GM12878 (cell line): ENCODE measurements around the gene RFC4. TPM values are rescaled to one million over a fixed set of nuclear protein-coding genes. Genes with fewer than 3 reads are reported as not detected.

Experiments used
- ATF7 ChIP-seq: fragments of 450-650 bp; IDR thresholded peaks from 2 replicates; pipeline ENCODE4 v1.6.1; 2016; ENCODE audit warnings: low read depth, mild to moderate bottlenecking
- CBX3 ChIP-seq: fragments of 200-600 bp; sonication (generic); IDR thresholded peaks from 2 replicates; pipeline ENCODE4 v1.6.1; 2016; ENCODE audit warnings: low read depth, borderline replicate concordance
- CHD1 ChIP-seq: IDR thresholded peaks from 2 replicates; pipeline ENCODE4 v1.6.1; 2012; ENCODE audit warnings: low read depth, low read length, improper control_type of control experiment
- CHD2 ChIP-seq: IDR thresholded peaks from 2 replicates; pipeline ENCODE4 v1.6.1; 2011; ENCODE audit warnings: low read depth, low read length, improper control_type of control experiment, borderline replicate concordance
- ESRRA ChIP-seq: IDR thresholded peaks from 2 replicates; pipeline ENCODE4 v1.6.1; 2012; ENCODE audit warnings: mild to moderate bottlenecking, low read length, improper control_type of control experiment
- FOXK2 ChIP-seq: fragments of 450-650 bp; IDR thresholded peaks from 2 replicates; pipeline ENCODE4 v1.6.1; 2017; ENCODE audit warnings: mild to moderate bottlenecking, moderate library complexity
- HCFC1 ChIP-seq: fragments of 150-350 bp; IDR thresholded peaks from 2 replicates; pipeline ENCODE4 v1.6.1; 2014; ENCODE audit warnings: low read length
- HDAC6 ChIP-seq: fragments of 200-600 bp; sonication (generic); IDR thresholded peaks from one replicate; pipeline ENCODE4 v1.8.0; 2017; ENCODE audit warnings: antibody characterized with exemption; ENCODE audit not compliant: unreplicated experiment
- NFYA ChIP-seq: IDR thresholded peaks from 2 replicates; pipeline ENCODE4 v1.6.1; 2011; ENCODE audit warnings: low read depth, mild to moderate bottlenecking, low read length, improper control_type of control experiment, borderline replicate concordance
- NFYB ChIP-seq: IDR thresholded peaks from 2 replicates; pipeline ENCODE4 v1.6.1; 2011; ENCODE audit warnings: low read depth, mild to moderate bottlenecking, low read length, improper control_type of control experiment, moderate library complexity; ENCODE audit not compliant: insufficient read depth
- PML ChIP-seq: IDR thresholded peaks from 2 replicates; pipeline ENCODE4 v1.6.1; 2012; ENCODE audit warnings: low read length, inconsistent platforms
- POU2F2 ChIP-seq: IDR thresholded peaks from 3 replicates; pipeline ENCODE4 v1.6.1; 2011; ENCODE audit warnings: low read depth, mild to moderate bottlenecking, low read length, borderline replicate concordance
- RB1 ChIP-seq: fragments of 450-650 bp; formaldehyde crosslinking; IDR thresholded peaks from 2 replicates; pipeline ENCODE4 v1.6.1; 2017; ENCODE audit warnings: mild to moderate bottlenecking, borderline replicate concordance
- SIN3A ChIP-seq: IDR thresholded peaks from 2 replicates; pipeline ENCODE4 v1.6.1; 2012; ENCODE audit warnings: low read depth, low read length, improper control_type of control experiment
- STAT3 ChIP-seq: IDR thresholded peaks from 2 replicates; pipeline ENCODE4 v1.6.1; 2011; ENCODE audit warnings: low read depth, low read length, improper control_type of control experiment
- TBL1XR1 ChIP-seq: IDR thresholded peaks from 2 replicates; pipeline ENCODE4 v1.6.1; 2012; ENCODE audit warnings: low read depth, low read length, improper control_type of control experiment
- ZNF622 ChIP-seq: fragments of 450-650 bp; IDR thresholded peaks from 2 replicates; pipeline ENCODE4 v1.6.1; 2017; ENCODE audit warnings: mild to moderate bottlenecking, inconsistent platforms
- polyA plus RNA-seq, 11 experiments: library from polyadenylated mRNA; depleted of rRNA in 4 of 11; unstranded in 6 of 11; stranded (reverse) in 5 of 11; fragments of >200 nt; fragmentation: Nextera tagmentation in 4 of 11; fragmentation: Illumina TruSeq in 1 of 11; extraction: Ambion mirVana in 4 of 11; extraction: Trizol in 1 of 11; gene quantifications; 1 replicate in 1 of 11; 2 replicates in 10 of 11; pipeline versions ENCODE4 v1.2.1 to v1.2.3, GENCODE V29; 2011 to 2016; ENCODE audit warnings: inconsistent platforms in 2 of 11, missing spikeins in 2 of 11, low read depth in 1 of 11
- total RNA-seq, 4 experiments: library from RNA; depleted of rRNA in 3 of 4; stranded (reverse); fragments of >200 nt in 3 of 4; fragmentation: Illumina TruSeq in 1 of 4; extraction: Trizol in 1 of 4; gene quantifications; 2 replicates each; pipeline versions ENCODE4 v1.2.1 to v1.2.3, GENCODE V29; 2013 to 2021
- TF ChIP-seq, protein P1 (sequence below): IDR thresholded peaks from 2 replicates; pipeline ENCODE4 v1.6.1; 2011; ENCODE audit warnings: low read depth, low read length, improper control_type of control experiment, borderline replicate concordance
- TF ChIP-seq, protein P2 (sequence below): IDR thresholded peaks from 2 replicates; pipeline ENCODE4 v1.6.1; 2012; ENCODE audit warnings: low read depth, low read length, improper control_type of control experiment
- TF ChIP-seq, protein P3 (sequence below): fragments of 450-650 bp; IDR thresholded peaks from 2 replicates; pipeline ENCODE4 v1.6.1; 2016; ENCODE audit warnings: mild to moderate bottlenecking, moderate library complexity, borderline replicate concordance
- TF ChIP-seq, protein P4 (sequence below): fragments of 450-650 bp; formaldehyde crosslinking; IDR thresholded peaks from 2 replicates; pipeline ENCODE4 v1.4.0; 2020; ENCODE audit warnings: mild to moderate bottlenecking, moderate library complexity

Gene RFC4
- total and polyA plus RNA-seq, 10 of the 15 experiments (the other 5 are each of a cell fraction or from before 2014, with no cell fraction given) = 49.1 to 144 (median 112) TPM

DNA sequence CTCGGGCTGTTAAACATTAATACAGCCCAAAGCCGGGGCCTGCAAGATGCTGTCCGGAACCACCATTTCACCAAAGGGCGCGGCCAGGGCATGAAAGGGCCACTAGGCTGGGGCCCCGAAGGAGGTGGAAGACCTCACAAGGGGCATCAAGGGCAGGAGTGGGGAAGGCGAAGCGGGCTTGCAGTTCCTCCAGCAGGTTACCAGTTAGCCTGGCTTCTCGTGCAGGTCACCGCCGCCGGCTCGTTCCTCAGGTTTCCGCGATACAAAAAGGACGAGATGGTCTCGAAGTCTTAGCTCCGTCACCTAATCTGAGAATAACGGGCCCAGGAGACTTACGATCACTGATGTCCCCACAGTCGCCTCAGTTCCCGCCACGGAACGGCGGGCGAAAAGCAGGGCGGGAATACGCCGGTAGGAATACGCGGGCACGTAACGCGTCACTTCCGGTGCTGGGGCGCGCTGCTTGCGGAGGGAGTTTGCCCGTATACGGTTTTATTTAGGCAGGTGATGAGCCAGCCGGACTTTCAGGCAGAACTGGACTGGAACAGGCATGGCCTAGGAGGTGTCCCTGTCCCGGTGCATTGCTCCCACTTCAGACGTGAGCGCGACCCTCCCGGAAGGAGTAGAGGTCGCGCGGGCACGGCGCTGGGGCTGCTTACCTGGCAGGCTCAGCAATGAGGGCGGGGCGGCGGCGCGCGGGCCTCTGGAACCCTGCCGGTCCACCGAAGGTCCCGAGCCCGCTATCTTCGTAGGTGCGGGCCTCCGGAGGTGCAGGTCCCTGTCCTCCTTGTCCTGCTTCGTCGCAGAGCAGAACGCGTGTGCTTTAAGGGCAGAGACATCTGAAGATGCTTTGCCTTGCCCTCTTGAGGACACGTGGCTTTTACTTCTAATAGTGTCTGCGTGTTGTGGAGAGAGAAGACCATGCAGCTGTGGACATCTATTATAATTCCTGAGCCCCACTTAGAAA lies at the start of gene RFC4 (continued):
- TF ChIP-seq, protein P1, sequence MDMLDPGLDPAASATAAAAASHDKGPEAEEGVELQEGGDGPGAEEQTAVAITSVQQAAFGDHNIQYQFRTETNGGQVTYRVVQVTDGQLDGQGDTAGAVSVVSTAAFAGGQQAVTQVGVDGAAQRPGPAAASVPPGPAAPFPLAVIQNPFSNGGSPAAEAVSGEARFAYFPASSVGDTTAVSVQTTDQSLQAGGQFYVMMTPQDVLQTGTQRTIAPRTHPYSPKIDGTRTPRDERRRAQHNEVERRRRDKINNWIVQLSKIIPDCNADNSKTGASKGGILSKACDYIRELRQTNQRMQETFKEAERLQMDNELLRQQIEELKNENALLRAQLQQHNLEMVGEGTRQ = no peak; the same call in 1 of the 2 replicates
- no peak for TF ChIP-seq NFYB
- TF ChIP-seq CBX3 = no peak
- TF ChIP-seq, protein P2, sequence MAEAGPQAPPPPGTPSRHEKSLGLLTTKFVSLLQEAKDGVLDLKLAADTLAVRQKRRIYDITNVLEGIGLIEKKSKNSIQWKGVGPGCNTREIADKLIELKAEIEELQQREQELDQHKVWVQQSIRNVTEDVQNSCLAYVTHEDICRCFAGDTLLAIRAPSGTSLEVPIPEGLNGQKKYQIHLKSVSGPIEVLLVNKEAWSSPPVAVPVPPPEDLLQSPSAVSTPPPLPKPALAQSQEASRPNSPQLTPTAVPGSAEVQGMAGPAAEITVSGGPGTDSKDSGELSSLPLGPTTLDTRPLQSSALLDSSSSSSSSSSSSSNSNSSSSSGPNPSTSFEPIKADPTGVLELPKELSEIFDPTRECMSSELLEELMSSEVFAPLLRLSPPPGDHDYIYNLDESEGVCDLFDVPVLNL = peak; percentile 94
- TF ChIP-seq HCFC1 = peak; percentile 50
- no peak for TF ChIP-seq CHD2
- peak; percentile 99 for TF ChIP-seq RB1
- peak; percentile 64 for TF ChIP-seq PML
- TF ChIP-seq, protein P3, sequence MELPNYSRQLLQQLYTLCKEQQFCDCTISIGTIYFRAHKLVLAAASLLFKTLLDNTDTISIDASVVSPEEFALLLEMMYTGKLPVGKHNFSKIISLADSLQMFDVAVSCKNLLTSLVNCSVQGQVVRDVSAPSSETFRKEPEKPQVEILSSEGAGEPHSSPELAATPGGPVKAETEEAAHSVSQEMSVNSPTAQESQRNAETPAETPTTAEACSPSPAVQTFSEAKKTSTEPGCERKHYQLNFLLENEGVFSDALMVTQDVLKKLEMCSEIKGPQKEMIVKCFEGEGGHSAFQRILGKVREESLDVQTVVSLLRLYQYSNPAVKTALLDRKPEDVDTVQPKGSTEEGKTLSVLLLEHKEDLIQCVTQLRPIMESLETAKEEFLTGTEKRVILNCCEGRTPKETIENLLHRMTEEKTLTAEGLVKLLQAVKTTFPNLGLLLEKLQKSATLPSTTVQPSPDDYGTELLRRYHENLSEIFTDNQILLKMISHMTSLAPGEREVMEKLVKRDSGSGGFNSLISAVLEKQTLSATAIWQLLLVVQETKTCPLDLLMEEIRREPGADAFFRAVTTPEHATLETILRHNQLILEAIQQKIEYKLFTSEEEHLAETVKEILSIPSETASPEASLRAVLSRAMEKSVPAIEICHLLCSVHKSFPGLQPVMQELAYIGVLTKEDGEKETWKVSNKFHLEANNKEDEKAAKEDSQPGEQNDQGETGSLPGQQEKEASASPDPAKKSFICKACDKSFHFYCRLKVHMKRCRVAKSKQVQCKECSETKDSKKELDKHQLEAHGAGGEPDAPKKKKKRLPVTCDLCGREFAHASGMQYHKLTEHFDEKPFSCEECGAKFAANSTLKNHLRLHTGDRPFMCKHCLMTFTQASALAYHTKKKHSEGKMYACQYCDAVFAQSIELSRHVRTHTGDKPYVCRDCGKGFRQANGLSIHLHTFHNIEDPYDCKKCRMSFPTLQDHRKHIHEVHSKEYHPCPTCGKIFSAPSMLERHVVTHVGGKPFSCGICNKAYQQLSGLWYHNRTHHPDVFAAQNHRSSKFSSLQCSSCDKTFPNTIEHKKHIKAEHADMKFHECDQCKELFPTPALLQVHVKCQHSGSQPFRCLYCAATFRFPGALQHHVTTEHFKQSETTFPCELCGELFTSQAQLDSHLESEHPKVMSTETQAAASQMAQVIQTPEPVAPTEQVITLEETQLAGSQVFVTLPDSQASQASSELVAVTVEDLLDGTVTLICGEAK = peak; percentile 93
- TF ChIP-seq ESRRA = no peak
- no peak for TF ChIP-seq ATF7
- TF ChIP-seq HDAC6 = peak; percentile 33
- peak; percentile 81 for TF ChIP-seq POU2F2
- no peak for TF ChIP-seq CHD1
- no peak for TF ChIP-seq NFYA
- no peak for TF ChIP-seq FOXK2
- TF ChIP-seq, protein P4, sequence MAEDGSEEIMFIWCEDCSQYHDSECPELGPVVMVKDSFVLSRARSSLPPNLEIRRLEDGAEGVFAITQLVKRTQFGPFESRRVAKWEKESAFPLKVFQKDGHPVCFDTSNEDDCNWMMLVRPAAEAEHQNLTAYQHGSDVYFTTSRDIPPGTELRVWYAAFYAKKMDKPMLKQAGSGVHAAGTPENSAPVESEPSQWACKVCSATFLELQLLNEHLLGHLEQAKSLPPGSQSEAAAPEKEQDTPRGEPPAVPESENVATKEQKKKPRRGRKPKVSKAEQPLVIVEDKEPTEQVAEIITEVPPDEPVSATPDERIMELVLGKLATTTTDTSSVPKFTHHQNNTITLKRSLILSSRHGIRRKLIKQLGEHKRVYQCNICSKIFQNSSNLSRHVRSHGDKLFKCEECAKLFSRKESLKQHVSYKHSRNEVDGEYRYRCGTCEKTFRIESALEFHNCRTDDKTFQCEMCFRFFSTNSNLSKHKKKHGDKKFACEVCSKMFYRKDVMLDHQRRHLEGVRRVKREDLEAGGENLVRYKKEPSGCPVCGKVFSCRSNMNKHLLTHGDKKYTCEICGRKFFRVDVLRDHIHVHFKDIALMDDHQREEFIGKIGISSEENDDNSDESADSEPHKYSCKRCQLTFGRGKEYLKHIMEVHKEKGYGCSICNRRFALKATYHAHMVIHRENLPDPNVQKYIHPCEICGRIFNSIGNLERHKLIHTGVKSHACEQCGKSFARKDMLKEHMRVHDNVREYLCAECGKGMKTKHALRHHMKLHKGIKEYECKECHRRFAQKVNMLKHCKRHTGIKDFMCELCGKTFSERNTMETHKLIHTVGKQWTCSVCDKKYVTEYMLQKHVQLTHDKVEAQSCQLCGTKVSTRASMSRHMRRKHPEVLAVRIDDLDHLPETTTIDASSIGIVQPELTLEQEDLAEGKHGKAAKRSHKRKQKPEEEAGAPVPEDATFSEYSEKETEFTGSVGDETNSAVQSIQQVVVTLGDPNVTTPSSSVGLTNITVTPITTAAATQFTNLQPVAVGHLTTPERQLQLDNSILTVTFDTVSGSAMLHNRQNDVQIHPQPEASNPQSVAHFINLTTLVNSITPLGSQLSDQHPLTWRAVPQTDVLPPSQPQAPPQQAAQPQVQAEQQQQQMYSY (CRISPR knock-in tag) = no peak
- TF ChIP-seq ZNF622 = no peak
- peak; percentile 70; the same call in 1 of the 2 replicates for TF ChIP-seq SIN3A
- no peak for TF ChIP-seq TBL1XR1
- TF ChIP-seq STAT3 = no peak
